Keratinocyte (primary cell): Measurements from ENCODE around the gene TMEM127. TPM values are rescaled to one million over a fixed set of nuclear protein-coding genes. Genes with fewer than 3 reads are reported as not detected.

Source experiments
- DNase-seq: peaks from one replicate; pipeline ENCODE4 v3.0.0-alpha.2; 2011; ENCODE audit warnings: low read depth, missing footprints, low spot score
- FAIRE-seq: peaks from 2 replicates; lab custom pipeline; 2011; peaks lifted over from hg19 to GRCh38; lab: Jason Lieb, UNC
- H2AFZ ChIP-seq: 2 replicates; pipeline ENCODE4 v1.6.0; 2012; ENCODE audit warnings: low read length, control low read depth, inconsistent platforms; ENCODE audit not compliant: control insufficient read depth
- H3K27ac ChIP-seq: 2 replicates; pipeline ENCODE4 v1.5.1; 2011; ENCODE audit warnings: low read length; ENCODE audit not compliant: control insufficient read depth, insufficient read depth
- H3K27me3 ChIP-seq: 3 replicates; pipeline ENCODE4 v1.6.0; 2011; ENCODE audit warnings: low read length; ENCODE audit not compliant: control insufficient read depth, insufficient read depth; ENCODE audit errors: extremely low read depth
- H3K36me3 ChIP-seq, 2 experiments: 2 replicates in 1 of 2; 3 replicates in 1 of 2; pipeline ENCODE4 v1.5.1; 2011; ENCODE audit warnings: low read length in 2 of 2, mild to moderate bottlenecking in 1 of 2; ENCODE audit not compliant: control insufficient read depth in 2 of 2, insufficient read depth in 2 of 2; ENCODE audit errors: extremely low read depth in 1 of 2
- H3K4me1 ChIP-seq: 3 replicates; pipeline ENCODE4 v1.5.1; 2011; ENCODE audit warnings: low read length; ENCODE audit not compliant: control insufficient read depth, insufficient read depth; ENCODE audit errors: extremely low read depth
- H3K4me2 ChIP-seq: 3 replicates; pipeline ENCODE4 v1.6.0; 2011; ENCODE audit warnings: low read depth, low read length; ENCODE audit not compliant: control insufficient read depth, insufficient read depth; ENCODE audit errors: extremely low read depth
- H3K4me3 ChIP-seq, 3 experiments: fragments of 200-600 bp in 1 of 3; sonication (generic) in 1 of 3; 2 replicates in 2 of 3; 3 replicates in 1 of 3; pipeline ENCODE4 v1.5.1; 2011 to 2016; ENCODE audit warnings: low read length in 3 of 3, mild to moderate bottlenecking in 3 of 3, control low read depth in 2 of 3, inconsistent platforms in 1 of 3, low read depth in 1 of 3, mixed read lengths in 1 of 3, mixed run types in 1 of 3, moderate library complexity in 1 of 3; ENCODE audit not compliant: control insufficient read depth in 2 of 3, insufficient read depth in 2 of 3; ENCODE audit errors: extremely low read depth in 1 of 3
- H3K79me2 ChIP-seq: 2 replicates; pipeline ENCODE4 v1.6.0; 2012; ENCODE audit warnings: low read length; ENCODE audit not compliant: control insufficient read depth, insufficient read depth
- H3K9ac ChIP-seq: 3 replicates; pipeline ENCODE4 v1.6.0; 2011; ENCODE audit warnings: low read length; ENCODE audit not compliant: control insufficient read depth, insufficient read depth; ENCODE audit errors: extremely low read depth
- H3K9me1 ChIP-seq: 3 replicates; pipeline ENCODE4 v1.6.0; 2011; ENCODE audit warnings: low read length; ENCODE audit not compliant: control insufficient read depth, insufficient read depth; ENCODE audit errors: extremely low read depth
- H3K9me3 ChIP-seq: 2 replicates; pipeline ENCODE4 v1.5.1; 2012; ENCODE audit warnings: low read depth, low read length; ENCODE audit not compliant: control insufficient read depth
- H4K20me1 ChIP-seq: 3 replicates; pipeline ENCODE4 v1.6.0; 2011; ENCODE audit warnings: low read length; ENCODE audit not compliant: control insufficient read depth, insufficient read depth; ENCODE audit errors: extremely low read depth
- EZH2 ChIP-seq: IDR thresholded peaks from one replicate; pipeline ENCODE4 v1.6.1; 2012; ENCODE audit warnings: inconsistent platforms, mild to moderate bottlenecking, low read length, moderate library complexity
- dilution Hi-C: fragments of 300-500 bp; cut with MboI; formaldehyde crosslinking; loops from one replicate; pipeline ENCODE4 v1.7.0; 2020; ENCODE audit warnings: low sequenced_read_pairs; ENCODE audit not compliant: extremely low pct_ligation_motif_present
- polyA plus RNA-seq, 5 experiments: library from polyadenylated mRNA; depleted of rRNA in 3 of 5; stranded (reverse) in 3 of 5; stranded (forward) in 1 of 5; unstranded in 1 of 5; fragments of >200 nt; gene quantifications; 1 replicate in 1 of 5; 2 replicates in 3 of 5; 3 replicates in 1 of 5; pipeline versions ENCODE4 v1.2.1 to v1.2.3, GENCODE V29; 2011 to 2012; ENCODE audit warnings: missing spikeins in 2 of 5, low read depth in 1 of 5, low replicate concordance in 1 of 5
- TF ChIP-seq, protein P1 (sequence below), 3 experiments: IDR thresholded peaks in 1 of 3; conservative IDR thresholded peaks in 1 of 3; optimal IDR thresholded peaks in 1 of 3; 2 replicates in 2 of 3; 3 replicates in 1 of 3; pipeline versions ENCODE3 to v1.5.1; 2011; ENCODE audit warnings: low read length in 3 of 3, mild to moderate bottlenecking in 3 of 3, moderate library complexity in 2 of 3, control low read depth in 1 of 3, inconsistent platforms in 1 of 3; ENCODE audit not compliant: insufficient read depth in 2 of 3; ENCODE audit errors: extremely low read depth in 1 of 3

TMEM127 gene
- polyA plus RNA-seq, 1 donor (not counting 4 experiments of a cell fraction or from before 2014, with no cell fraction given): 30.8 TPM

DNA sequence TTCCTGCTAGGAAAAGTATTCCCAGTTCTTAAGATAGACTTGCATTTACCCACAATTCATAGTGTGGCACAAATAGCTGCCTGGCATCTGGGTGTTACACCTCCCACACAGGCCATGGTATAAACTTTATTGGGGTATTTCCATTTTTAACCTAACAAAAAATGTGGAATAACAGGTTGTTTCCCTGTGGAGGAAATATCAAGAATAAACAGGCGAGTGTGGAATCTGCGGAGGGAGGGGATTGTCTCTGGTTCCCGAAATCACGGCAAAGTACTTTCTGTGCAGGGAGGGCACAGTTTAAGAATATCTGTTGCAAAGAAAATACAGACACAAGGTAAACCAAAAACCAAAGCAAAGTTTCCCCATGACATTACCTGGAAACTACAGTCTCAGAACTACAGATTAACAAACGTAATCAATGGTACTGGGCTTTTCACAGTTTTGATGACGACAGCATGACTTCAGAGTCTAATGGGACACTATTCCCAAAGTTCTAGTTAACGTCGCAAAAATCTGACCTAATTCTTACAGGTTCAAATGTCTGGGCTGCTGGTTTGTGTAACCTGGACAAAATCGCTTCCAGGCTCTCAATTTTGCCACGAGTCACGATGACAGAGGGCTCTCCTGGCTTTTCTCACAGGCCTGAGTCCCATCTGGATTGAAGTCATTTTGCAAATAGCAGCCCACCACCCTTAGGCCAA lies 58.6 kb downstream of the TMEM127 start:
- H3K79me2 ChIP-seq: peaks cover 68% of the 10 kb centered on the region
- H3K9me1 ChIP-seq: peaks cover 2% of the 10 kb centered on the region
- H3K4me1 ChIP-seq: peaks cover 56% of the 10 kb centered on the region
- H3K27me3 ChIP-seq: no peaks in the 10 kb centered on the region
- FAIRE-seq (no peak), DNase-seq (no peak)
- no peaks in the 10 kb centered on the region for H3K36me3 ChIP-seq
- H4K20me1 ChIP-seq: peaks cover 3% of the 10 kb centered on the region
- peak overlapping the region; percentile 78 for H3K27ac ChIP-seq
- dilution Hi-C loops: no loop called here
- TF ChIP-seq EZH2: no peak
- H3K4me2 ChIP-seq: peak overlapping the region; percentile 76
- no peak overlapping the region for H2AFZ ChIP-seq
- peak overlapping the region; percentile 93 to 96 (median 94) for H3K4me3 ChIP-seq
- no peaks in the 10 kb centered on the region for H3K9me3 ChIP-seq
- H3K9ac ChIP-seq: peak overlapping the region; percentile 91

DNA sequence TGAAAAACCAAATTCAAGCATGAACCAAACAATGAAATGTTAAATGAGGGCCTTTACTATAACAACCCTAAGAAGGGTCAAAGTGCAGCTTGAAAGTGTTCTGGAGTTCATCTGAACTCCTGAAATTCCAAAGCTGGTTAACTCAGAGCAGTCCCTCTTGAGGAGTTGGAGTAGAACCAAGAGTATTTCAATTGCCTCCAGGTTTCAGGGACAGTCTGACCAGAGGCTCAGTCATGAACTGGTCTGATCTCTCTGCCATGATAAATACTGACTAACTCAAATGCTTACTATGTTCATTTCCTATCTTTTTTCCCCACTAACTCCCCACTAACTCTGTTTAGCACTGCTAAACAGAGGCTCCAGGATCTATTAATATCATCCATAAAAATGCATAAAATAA lies 59.9 kb downstream of the TMEM127 start:
- Histone ChIP-seq H3K9me3 (no peaks in the 10 kb centered on the region), H3K27me3 (no peaks in the 10 kb centered on the region), H3K9ac (no peak overlapping the region), H3K9me1 (peaks cover 2% of the 10 kb centered on the region), H3K4me2 (peak overlapping the region; percentile 85), H3K4me1 (peaks cover 58% of the 10 kb centered on the region), H3K36me3 (no peaks in the 10 kb centered on the region), H4K20me1 (peaks cover 5% of the 10 kb centered on the region), H2AFZ (no peak overlapping the region), H3K79me2 (peaks cover 82% of the 10 kb centered on the region), H3K4me3 (peak overlapping the region in 2 of 3 experiments; percentile 50 to 61), H3K27ac (peak overlapping the region; percentile 62)
- TF ChIP-seq, protein P1, sequence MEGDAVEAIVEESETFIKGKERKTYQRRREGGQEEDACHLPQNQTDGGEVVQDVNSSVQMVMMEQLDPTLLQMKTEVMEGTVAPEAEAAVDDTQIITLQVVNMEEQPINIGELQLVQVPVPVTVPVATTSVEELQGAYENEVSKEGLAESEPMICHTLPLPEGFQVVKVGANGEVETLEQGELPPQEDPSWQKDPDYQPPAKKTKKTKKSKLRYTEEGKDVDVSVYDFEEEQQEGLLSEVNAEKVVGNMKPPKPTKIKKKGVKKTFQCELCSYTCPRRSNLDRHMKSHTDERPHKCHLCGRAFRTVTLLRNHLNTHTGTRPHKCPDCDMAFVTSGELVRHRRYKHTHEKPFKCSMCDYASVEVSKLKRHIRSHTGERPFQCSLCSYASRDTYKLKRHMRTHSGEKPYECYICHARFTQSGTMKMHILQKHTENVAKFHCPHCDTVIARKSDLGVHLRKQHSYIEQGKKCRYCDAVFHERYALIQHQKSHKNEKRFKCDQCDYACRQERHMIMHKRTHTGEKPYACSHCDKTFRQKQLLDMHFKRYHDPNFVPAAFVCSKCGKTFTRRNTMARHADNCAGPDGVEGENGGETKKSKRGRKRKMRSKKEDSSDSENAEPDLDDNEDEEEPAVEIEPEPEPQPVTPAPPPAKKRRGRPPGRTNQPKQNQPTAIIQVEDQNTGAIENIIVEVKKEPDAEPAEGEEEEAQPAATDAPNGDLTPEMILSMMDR (optimal IDR thresholded peaks at IDR 0.05 in 1 of 3, IDR thresholded peaks at IDR 0.05 in 1 of 3, conservative IDR thresholded peaks at IDR 0.05 in 1 of 3; ENCODE audit: extremely low read depth in 1 of 3, insufficient read depth in 2 of 3, low read length in 3 of 3): no peak
- no peak for TF ChIP-seq EZH2
- FAIRE-seq (no peak), DNase-seq (no peak)
- dilution Hi-C loops: no loop called here
